HUDEP-2 (cell line): ENCODE data around the gene LRGUK.
A peak's percentile ranks its signal among the peaks of the same experiment; 100 is the strongest.

Experiments
- DNase-seq, 76 experiments: peaks; one replicate each; lab custom pipeline; 2025; ENCODE audit not compliant: unreplicated experiment in 76 of 76; lab: John Stamatoyannopoulos, UW

The LRGUK gene

DNA sequence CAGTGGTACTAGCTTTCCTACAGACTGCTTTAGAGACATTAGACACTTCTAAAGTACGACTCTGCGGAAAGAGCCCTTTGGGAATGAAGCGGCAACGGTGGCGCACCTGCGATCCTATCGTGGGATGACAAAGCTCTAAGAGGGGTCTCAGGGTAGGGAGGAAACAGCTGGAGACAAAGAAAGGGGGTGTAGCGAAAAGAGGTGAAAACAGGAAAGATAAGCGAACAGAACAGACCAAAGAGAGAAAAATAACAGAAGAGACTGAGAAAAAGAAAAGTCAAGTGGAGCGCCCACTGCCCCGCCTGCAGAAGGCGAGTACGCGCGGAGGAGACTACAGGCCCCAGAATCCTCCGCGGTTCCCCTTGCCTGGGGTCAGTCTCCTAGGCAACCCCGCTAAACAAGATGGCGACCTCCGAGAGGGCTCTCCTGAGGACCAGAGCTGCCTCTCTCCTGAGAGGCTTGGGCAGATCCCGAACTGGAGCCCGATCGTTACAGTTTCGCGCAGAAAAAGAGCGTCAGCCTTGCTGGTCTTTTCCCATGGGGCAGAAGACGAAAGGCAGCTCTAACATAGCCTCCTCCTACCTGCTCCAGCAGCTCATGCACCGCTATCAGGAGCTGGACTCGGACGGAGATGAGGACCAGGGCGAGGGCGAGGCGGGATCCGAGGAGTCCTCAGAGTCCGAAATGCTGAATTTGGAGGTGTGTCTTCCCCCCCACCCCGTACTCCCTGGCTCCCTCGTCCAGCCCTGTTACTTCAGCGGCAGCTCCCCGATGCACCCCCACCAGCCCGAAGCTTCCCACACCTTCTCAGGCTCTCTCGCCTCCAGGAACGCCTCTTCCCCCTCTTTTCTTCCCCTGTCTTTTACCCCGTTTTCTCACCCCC, at the start of gene LRGUK:
Gene LRGUK, plus strand, starts transcription at position 375 of the 883 bp plus-strand sequence. Its CDS starts 28 bp downstream, at position 403.
- DNase-seq = peak in 71 of 76 experiments; percentile 2 to 84 (median 52)

DNA sequence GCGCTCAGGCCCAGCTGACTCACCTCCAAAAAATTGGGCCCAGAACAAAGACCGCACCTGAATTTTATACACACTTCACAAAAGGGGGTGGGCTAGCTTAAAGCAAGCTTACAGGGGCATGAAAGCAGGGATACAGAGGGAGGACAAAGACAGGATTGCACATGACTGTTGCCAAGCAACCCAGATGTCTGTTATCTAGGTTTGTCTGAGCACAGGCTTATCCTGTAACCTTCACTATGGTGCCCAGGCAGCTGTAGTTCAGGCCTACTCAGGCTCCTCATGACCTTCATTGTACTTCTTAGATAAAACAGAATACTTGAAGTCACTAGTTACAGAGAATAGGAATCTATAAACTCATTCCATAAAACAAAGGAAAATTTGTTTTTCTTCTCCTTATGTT, 49.6 kb upstream of the LRGUK start:
- DNase-seq = peak in 19 of 76 experiments; percentile 2 to 48 (median 15)

GRCh38 chr7:134078991-134079390, 48.1 kb upstream of the LRGUK start:
- DNase-seq = no peak

- DNase-seq = no peak
Measured at GRCh38 chr7:134081695-134082094, 45.4 kb upstream of the LRGUK start.

GRCh38 chr7:134083766-134084487, 43.2 kb upstream of the LRGUK start:
- DNase-seq = peak in 63 of 76 experiments; percentile 7 to 88 (median 52)

- DNase-seq = peak in 10 of 76 experiments; percentile 2 to 55 (median 12)
Measured at GRCh38 chr7:134084488-134085144, 42.5 kb upstream of the LRGUK start.

DNA sequence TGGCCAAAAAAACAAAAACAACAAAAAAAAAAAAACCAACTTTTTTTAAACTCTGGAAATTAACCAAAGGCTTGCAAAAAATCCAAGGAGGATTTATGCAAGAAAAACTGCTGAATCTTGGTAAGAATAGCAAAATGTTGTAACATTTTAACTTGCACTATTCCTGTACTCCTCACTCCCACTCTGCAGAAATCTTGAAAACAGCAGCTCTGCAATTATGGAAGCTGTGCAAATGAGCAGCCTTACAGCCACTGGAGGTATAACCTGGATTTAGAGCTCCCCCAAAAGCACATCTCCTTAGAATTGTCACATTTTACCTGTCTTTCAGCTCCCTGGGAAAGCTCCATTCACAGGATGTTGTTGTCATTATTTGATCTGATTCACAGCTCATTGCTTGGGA, 41.8 kb upstream of the LRGUK start:
- DNase-seq = no peak

DNA sequence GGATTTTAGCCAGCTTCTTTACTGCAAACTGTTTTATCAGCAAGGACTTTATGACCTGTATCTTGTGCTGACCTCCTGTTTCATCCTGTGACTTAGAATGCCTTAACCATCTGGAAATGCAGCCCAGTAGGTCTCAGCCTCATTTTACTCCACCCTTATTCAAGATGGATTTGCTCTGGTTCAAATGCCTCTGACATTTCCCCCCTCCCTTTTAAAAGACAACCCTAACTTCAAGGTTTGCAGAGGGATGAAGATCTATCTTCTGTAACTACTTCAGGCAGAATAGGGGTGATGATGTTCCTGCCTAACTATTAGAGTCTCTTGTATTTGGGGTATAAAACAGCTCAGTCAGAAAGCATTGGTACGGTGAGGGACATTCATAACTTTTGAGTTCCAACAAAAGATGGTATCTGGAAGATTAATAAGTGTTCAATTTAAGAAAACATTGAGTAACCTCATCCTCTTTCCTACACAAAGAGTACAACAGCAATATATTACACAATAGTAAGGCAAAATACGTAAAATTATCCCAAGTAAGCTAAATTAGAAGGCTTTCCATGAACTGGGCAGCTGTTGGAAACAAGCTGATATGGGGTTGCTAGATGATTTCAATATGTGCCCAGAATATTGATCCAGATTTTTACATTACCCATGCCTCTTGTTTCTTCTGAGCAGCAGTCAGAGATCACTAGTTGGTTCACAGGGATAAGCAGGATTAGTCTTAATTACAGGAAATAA, 40.0 kb upstream of the LRGUK start:
- no peak for DNase-seq

GRCh38 chr7:134088199-134088598, 38.9 kb upstream of the LRGUK start:
- no peak for DNase-seq

GRCh38 chr7:134089446-134089845, 37.7 kb upstream of the LRGUK start:
- DNase-seq = no peak

- no peak for DNase-seq
Measured at GRCh38 chr7:134098072-134098471, 29.1 kb upstream of the LRGUK start.

DNA sequence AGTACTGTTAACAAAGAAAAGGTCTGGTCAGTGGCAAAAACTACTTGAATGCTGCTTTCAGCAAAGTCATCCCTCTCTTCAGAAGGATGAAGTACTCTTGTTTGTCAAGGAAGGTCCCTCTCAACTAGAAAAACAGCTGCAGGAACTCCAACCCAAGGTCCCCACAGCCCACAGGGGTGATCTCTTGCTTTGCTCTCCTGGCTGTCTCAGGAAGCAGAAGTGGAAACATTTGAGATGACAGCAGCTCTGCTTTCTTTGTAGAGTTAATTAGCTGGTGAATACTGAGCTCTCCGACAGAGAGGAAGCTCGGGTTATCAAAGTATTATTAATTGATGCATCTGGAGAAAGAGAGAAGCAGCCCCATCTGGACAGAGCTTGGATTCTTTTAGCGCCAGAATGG, 25.4 kb upstream of the LRGUK start:
- DNase-seq = no peak

GRCh38 chr7:134104166-134104565, 23.0 kb upstream of the LRGUK start:
- DNase-seq = no peak

DNA sequence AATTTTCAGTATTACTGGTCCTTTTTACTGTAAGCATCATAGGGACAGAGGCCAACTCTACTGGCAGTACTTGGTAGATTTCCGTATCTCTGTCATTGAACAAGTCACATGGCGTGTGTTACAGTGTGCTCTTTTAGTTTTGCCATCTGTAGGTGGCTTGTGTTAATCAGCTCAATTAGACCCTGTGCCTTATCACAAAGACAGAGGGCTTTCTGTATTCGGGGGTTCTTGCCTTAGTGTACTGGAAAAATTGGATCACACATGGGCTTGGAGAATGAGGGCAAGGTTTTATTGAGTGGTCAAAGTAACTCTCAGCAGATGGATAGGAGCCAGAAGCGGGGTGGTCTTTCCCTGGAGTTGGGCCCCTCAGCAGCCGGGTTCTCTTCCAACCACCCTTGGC, 21.3 kb upstream of the LRGUK start:
- peak in 3 of 76 experiments; percentile 3 to 23 (median 7) for DNase-seq

- DNase-seq = peak in 1 of 76 experiments; percentile 7
Measured at GRCh38 chr7:134108802-134109201, 18.3 kb upstream of the LRGUK start.

DNA sequence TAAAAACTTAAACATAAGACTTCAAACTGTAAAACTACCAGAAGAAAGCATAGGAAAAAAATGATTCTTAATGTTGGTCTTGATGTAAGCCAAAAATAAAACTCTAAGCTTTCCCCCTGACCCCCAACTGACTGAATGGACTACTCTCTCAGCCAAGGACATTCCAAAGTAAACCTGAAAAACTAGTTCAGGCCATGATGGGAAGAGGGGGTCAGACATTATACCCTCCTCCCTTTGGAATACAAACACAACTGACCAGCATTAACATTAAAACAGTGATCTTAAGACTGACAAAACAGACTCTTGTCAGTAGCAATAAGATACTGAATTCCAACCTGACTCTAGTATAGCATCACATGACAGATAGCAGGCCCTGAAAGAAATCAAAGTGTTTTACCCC, 13.5 kb upstream of the LRGUK start:
- no peak for DNase-seq

DNA sequence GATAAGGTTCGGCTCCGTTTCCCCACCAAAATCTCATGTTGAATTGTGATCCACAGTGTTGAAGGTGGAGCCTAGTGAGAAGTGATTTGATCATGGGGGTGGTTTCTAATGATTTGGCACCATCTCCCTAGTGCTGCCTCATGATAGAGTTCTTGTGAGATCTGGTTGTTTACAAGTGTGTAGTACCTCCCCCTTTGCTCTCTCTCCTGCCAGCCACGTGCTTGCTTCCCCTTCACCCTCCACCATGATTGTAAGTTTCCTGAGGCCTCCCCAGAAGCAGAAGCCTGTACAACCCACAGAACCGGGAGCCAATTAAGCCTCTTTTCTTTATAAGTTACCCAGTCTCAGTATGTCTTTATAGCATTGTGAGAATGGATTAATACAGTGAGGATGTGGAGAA, 12.1 kb upstream of the LRGUK start:
- peak in 10 of 76 experiments; percentile 1 to 47 (median 20) for DNase-seq

GRCh38 chr7:134120405-134120804, 6.7 kb upstream of the LRGUK start:
- no peak for DNase-seq

GRCh38 chr7:134121632-134122139, 5.5 kb upstream of the LRGUK start:
- DNase-seq = no peak

DNA sequence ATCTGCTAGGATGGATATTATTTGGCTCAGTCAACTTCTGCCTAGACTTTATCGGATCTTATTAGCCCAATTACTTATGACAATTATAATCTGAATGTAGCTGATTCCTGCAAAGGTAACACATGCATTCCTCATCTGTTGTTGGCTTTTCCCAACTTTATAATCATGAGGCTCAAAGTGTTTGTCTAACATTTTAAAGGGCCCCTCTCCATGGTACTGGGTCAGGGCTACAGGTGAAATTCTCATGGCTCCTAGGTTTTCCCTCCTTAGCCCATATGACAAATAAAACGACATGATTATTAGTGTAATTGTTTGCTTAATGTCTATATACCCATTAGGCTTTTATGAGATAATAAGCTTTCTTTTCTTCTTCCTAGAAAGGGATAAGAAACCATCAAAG, 4.2 kb upstream of the LRGUK start:
- no peak for DNase-seq
